Hematopoietic multipotent progenitor cell treated with erythropoietin and hydrocortisone succinate and interleukin-3 and kit ligand, for 6 days (in vitro differentiated cells): ENCODE data around the gene SQOR.

Experiments
- DNase-seq: peaks from one replicate; pipeline ENCODE4 v3.0.0-alpha.2; 2015

SQOR gene

DNA sequence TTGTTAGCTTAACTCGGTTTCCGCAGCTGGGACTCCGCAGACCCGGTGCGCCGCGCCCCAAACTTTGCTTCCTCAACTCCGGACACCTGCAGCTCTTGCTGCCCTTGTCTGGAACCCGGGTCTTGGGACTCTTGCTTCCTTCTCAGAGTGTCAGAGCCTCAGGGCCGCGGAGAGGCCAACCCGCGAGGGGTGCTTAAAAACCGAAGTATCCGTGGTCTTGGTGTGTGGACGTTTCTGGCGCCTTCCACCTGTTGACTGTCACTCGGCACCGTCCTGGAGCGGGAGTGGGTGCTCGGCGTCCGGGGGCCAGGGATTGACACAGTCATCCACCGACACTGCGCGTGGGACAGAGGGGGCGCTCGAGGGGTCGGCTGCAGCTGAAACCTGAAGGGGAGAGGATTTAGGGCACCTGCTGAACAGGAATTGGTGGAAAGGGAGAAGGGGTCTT is 386 bp downstream of the SQOR start:
- DNase-seq: peak; percentile 68

DNA sequence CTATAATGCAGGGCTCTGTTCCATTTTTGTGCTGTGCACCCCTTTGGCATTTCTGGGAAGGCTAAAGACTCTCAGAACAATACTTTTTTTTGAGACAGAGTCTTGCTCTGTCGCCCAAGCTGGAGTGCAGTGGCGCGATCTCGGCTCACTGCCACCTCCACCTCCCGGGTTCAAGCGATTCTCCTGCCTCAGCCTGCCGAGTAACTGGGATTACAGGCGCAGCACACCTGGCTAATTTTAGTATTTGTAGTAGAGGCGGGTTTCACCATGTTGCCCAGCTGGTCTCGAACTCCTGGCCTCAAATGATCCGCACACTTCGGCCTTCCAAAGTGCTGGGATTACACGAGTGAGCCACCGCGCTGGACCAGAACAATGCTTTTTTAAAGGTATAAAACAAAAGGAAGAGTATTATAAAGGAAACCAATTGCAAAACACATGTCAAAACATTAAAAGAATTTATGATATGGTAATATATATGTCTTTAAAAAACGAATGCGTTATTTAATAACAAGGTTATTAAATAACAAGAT is 999 bp downstream of the SQOR start:
- DNase-seq: no peak

DNA sequence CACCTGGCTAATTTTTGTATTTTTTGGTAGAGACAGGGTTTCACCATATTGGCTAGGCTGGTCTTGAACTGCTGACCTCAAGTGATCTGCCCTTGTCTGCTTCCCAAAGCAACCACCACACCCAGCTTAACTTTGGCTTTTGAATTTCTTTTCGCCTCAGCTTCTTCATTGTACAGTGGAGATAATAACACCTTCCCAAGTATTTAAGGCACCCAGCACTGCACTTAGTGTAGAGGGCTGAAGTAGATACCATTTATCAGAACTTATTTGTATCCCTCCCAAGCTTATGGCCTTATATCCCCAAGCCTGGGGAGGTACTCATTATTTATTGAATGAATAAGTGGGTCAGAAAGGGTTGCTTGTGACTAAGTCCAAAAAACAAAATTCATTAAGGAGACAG is 2.3 kb downstream of the SQOR start:
- peak; percentile 55 for DNase-seq

GRCh38 chr15:45637552-45638033 is 2.8 kb downstream of the SQOR start:
- peak; percentile 85 for DNase-seq

DNA sequence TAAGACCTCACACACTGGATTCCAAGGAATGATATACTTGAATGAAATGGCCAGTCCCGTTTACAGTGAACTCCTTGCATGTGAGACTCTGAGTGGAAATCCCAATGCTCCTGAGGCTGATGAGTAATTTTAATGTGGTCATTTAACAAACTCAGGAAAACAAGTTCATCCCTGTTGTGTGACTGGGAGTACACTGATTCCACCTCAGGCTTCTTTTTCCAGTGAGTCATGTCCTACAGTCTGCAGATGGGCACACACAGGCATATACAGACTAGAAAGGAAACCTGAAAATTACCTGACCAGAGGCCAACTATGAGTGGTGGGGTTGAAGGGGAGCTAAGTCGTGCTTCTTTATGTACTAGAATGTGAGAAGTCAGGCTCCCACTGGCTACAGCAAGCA is 5.8 kb downstream of the SQOR start:
- DNase-seq: no peak

GRCh38 chr15:45641374-45641781 is 6.5 kb downstream of the SQOR start:
- peak; percentile 11 for DNase-seq

DNA sequence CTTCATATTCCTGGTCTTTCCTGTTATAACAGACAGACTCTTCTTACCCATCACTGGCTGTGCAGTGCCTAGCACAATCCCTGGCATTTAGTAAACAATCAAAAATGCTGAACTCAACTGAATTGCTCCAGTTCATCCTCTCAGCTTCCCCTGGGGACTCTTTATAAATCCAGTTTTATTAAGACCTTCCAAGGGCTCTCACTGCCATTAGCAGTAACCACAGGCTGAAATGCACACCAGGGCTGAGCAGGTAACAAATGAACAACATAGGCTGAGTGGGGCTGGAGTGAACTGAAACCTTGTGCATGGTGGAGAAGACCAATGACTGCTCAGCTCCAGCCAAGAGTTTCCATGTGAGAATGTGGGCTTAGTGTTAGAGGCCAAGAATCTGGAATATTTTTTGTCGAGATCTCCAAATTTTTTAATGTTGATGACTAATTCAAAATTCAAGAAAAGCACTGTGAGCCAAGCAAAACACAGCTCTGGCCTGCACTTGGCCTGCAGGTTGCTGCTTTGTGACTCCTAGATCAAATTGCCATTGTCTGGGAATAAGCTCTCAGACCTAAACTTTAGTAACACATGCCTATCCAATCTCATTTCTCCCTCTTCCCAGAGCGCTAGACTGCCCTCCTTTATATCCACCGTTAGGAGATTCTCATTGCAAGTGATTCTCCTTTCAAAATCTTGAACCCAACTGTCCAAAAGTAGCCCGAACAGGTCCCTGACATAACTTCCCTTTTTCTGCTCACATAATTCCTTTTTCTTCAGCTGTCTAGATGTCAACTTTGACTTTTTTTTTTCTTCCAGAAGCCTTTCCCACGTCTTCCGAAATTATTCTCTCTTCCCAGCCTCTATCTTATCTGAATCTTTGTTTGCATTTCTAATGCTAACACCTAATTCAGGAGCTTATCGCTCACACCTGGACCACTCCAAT is 7.4 kb downstream of the SQOR start:
- no peak for DNase-seq

- no peak for DNase-seq
These were observed 9.6 kb downstream of the SQOR start for GRCh38 chr15:45644437-45644836.

GRCh38 chr15:45645026-45645980 is 10.5 kb downstream of the SQOR start:
- peak; percentile 23 for DNase-seq

DNA sequence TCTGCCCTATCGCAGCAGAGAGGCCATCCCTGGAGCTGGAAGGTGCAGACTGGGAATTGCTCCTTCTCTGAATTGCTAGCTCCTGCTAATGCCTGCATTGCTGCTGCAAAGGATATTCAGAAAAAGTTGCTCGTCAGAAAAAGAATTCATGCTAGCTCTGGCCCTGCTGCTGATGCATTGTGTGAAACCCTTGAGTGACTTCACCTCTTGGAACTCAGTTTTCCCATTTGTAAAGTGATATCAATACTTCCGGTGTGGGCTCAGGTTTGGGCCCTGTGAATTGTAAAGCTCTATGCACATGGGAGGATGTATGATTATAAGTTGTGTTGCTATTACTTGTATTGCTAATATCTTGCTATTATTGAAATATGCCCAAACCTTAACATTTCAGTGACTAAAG is 11.4 kb downstream of the SQOR start:
- no peak for DNase-seq

DNA sequence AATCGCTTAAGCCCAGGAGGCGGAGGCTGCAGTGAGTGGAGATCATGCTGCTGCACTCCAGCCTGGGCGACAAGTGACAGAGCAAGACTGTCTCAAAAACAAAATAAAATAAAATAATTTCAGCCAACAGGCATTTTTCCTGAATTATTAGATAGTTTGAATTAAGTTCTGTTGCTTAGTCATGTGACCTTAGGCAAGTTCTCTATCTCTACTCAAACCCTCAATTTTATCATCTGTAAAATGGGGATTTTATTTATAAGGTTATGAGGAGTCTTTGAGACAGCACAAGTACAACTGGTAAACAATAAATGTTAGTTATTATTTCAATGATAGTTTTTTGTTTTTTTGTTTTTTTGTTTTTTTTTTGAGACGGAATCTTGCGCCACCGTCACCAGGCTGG is 13.0 kb downstream of the SQOR start:
- no peak for DNase-seq

DNA sequence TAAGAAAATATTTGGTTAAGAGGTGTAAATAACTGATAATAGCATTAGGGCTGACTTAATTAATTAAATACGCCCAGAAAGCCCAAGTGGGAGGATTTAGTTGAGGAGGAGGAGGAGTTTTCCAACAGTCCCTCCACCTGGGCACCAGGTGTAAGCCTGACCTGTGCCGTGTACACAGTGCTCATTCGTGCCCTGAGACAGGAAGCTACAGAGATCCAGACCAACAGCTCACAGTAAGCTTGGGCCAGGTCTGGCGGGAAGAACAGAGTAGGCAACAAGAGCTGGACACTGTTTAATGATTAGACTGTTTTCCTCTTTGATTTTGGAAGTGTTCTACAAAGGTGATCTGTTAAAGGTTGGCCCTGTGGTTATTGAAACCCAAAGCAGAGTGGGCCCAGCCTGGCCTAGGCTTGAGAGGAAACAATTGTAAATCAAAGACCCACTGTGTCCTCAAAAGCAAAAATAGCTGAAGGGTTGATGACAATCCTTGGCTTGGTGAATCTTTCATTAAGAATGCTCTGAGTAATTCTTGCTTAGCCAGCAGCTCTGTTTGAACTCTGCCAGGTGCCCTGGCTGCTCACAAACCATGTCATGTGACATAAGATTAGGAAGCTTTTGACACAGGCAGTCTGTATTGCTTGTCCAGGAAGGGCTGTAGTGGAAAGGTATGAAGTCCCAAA is 13.8 kb downstream of the SQOR start:
- no peak for DNase-seq

DNA sequence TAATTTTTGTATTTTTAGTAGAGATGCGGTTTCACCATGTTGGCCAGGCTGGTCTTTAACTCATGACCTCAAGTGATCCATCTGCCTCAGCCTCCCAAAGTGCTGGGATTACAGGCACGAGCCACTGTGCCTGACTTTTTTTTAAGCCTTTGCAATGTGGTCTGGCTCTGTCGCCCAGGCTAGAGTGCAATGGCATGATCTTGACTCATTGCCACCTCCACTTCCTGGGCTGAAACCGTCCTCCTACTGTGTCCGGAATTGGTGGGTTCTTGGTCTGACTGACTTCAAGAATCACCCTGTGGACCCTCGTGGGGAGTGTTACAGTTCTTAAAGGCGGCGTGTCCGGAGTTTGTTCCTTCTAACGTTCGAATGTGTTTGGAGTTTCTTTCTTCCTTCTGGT is 15.2 kb downstream of the SQOR start:
- DNase-seq: peak; percentile 11

DNA sequence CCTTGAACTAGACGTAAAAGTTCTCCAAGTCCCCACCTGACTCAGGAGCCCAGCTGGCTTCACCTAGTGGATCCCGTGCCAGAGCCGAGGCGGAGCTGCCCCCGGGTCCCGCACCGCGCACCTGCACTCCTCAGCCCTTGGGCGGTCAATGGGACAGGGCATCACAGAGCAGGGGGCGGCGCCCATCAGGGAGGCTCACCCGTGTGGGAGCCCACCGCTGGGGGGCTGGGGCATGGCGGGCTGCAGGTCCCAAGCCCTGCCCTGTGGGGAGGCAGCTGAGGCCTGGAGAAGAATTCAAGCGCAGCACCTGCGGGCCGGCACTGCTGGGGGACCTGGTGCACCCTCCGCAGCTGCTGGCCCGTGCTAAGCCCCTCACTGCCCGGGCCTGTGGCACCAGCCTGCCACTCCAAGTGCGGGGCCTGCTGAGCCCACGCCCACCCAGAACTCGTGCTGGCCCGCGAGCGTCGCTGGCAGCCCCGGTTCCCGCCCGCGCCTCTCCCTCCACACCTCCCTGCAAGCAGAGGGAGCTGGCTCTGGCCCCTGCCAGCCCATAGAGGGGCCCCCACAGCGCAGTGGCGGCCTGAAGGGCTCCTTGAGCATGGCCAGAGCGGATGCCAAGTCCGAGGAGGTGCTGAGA is 16.2 kb downstream of the SQOR start:
- no peak for DNase-seq

GRCh38 chr15:45653702-45654424 is 19.0 kb downstream of the SQOR start:
- peak; percentile 16 for DNase-seq

- DNase-seq: no peak
These were observed 19.9 kb downstream of the SQOR start for GRCh38 chr15:45654749-45655148.

GRCh38 chr15:45657254-45657653 is 22.4 kb downstream of the SQOR start:
- no peak for DNase-seq

GRCh38 chr15:45657764-45658545 is 23.1 kb downstream of the SQOR start:
- DNase-seq: no peak

DNA sequence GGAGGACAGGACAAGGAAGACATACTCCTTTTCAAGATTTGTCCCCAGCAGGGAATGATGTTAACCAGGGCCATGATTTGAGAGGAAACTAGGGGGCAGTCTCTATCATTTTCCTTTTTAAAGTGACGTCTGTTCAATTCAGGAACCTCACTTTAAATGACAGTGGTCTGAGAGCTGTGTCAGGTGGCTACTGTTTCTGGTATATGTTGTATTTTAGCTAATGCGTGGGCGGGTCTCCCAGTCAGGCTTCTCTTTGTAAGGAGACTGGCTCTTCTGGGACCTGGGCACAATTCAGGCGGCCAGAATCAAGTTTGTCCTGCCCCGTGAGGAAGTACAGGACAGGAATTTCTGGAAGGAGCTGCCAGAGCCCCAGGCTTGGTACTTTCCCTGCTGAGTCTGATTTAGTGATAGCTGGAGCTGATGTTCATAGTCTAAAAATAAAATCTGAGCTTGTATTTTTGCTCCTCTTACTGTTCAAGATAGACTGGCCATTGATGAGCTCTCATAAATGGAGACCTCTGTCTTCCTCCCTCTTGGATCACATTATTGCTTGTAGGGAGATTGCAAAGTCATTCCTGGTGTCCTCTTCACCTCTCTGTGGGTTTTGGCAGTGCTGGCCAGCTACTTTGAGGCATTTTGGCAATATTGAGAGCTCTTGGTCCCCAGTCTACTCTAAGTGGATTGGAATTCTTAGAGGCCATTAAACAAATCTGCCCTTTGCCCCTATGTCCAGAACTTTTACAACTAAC is 25.6 kb downstream of the SQOR start:
- DNase-seq: no peak

- no peak for DNase-seq
These were observed 27.5 kb downstream of the SQOR start for GRCh38 chr15:45662375-45662774.
